Measurements from ENCODE around the gene GBX2. TPM values are rescaled to one million over a fixed set of nuclear protein-coding genes. Genes with fewer than 3 reads are reported as not detected.

The GBX2 gene
- total and polyA plus RNA-seq, 2 of the 8 experiments (the other 6 are each of a cell fraction or from before 2014, with no cell fraction given) = 0.38 to 0.89 TPM

- TF ChIP-seq CHD7 (IDR thresholded peaks at IDR 0.05; ENCODE audit: insufficient replicate concordance, low read length) (no peak), CREB1 (IDR thresholded peaks at IDR 0.05) (no peak), BCL11A (IDR thresholded peaks at IDR 0.05; ENCODE audit: low read depth in 2 of 2, low read length in 2 of 2) (no peak), TEAD4 (IDR thresholded peaks at IDR 0.05; ENCODE audit: low read depth, low read length) (no peak), HDAC2 (IDR thresholded peaks at IDR 0.05; ENCODE audit: borderline replicate concordance in 1 of 2, low read depth in 2 of 2, low read length in 2 of 2) (no peak), BACH1 (IDR thresholded peaks at IDR 0.05; ENCODE audit: low read length) (no peak), YY1 (IDR thresholded peaks at IDR 0.05; ENCODE audit: low read depth, low read length) (no peak), RBBP5 (IDR thresholded peaks at IDR 0.05; ENCODE audit: borderline replicate concordance, low read depth, low read length) (no peak), CTBP2 (IDR thresholded peaks at IDR 0.05; ENCODE audit: borderline replicate concordance, insufficient read depth, insufficient read length, low read length) (no peak), GTF2F1 (IDR thresholded peaks at IDR 0.05; ENCODE audit: borderline replicate concordance, low read depth, low read length) (no peak)
These were observed 11.9 kb downstream of the GBX2 start (continued) for GRCh38 chr2:236156095-236156859.

All from H1 (cell line).